GM12878 (cell line): Measurements from ENCODE around the gene FAM53B. TPM values are rescaled to one million over a fixed set of nuclear protein-coding genes. Genes with fewer than 3 reads are reported as not detected.

Source experiments
- EP300 ChIP-seq, 2 experiments: fragments of 150-350 bp in 1 of 2; IDR thresholded peaks; 2 replicates each; pipeline ENCODE4 v1.6.1; 2011 to 2012; ENCODE audit warnings: low read depth in 2 of 2, low read length in 2 of 2, borderline replicate concordance in 1 of 2, improper control_type of control experiment in 1 of 2, inconsistent platforms in 1 of 2; ENCODE audit not compliant: control insufficient read depth in 1 of 2
- TCF7 ChIP-seq: IDR thresholded peaks from 2 replicates; pipeline ENCODE4 v1.6.1; 2014; ENCODE audit warnings: antibody characterized with exemption, borderline replicate concordance
- ZBTB40 ChIP-seq: fragments of 450-650 bp; IDR thresholded peaks from 2 replicates; pipeline ENCODE4 v1.6.1; 2016; ENCODE audit warnings: mild to moderate bottlenecking, moderate library complexity, borderline replicate concordance
- ZNF687 ChIP-seq: fragments of 450-650 bp; IDR thresholded peaks from 2 replicates; pipeline ENCODE4 v1.6.1; 2017; ENCODE audit warnings: mild to moderate bottlenecking, moderate library complexity
- ZSCAN29 ChIP-seq: fragments of 450-650 bp; IDR thresholded peaks from 2 replicates; pipeline ENCODE4 v1.6.1; 2017; ENCODE audit warnings: mild to moderate bottlenecking, moderate library complexity
- polyA plus RNA-seq, 11 experiments: library from polyadenylated mRNA; depleted of rRNA in 4 of 11; unstranded in 6 of 11; stranded (reverse) in 5 of 11; fragments of >200 nt; fragmentation: Nextera tagmentation in 4 of 11; fragmentation: Illumina TruSeq in 1 of 11; extraction: Ambion mirVana in 4 of 11; extraction: Trizol in 1 of 11; gene quantifications; 1 replicate in 1 of 11; 2 replicates in 10 of 11; pipeline versions ENCODE4 v1.2.1 to v1.2.3, GENCODE V29; 2011 to 2016; ENCODE audit warnings: inconsistent platforms in 2 of 11, missing spikeins in 2 of 11, low read depth in 1 of 11
- total RNA-seq, 4 experiments: library from RNA; depleted of rRNA in 3 of 4; stranded (reverse); fragments of >200 nt in 3 of 4; fragmentation: Illumina TruSeq in 1 of 4; extraction: Trizol in 1 of 4; gene quantifications; 2 replicates each; pipeline versions ENCODE4 v1.2.1 to v1.2.3, GENCODE V29; 2013 to 2021

The FAM53B gene
- total and polyA plus RNA-seq, 10 of the 15 experiments (the other 5 are each of a cell fraction or from before 2014, with no cell fraction given), result 0.05 to 26.3 (median 8.1) TPM

- TF ChIP-seq ZNF687 (peak; percentile 88), ZBTB40 (no peak), TCF7 (peak; percentile 56; the same call in 1 of the 2 replicates), ZSCAN29 (0 out of 2 replicates have a peak, but pooled peaks have one; percentile 24), EP300 (IDR thresholded peaks at IDR 0.05; ENCODE audit: borderline replicate concordance in 1 of 2, control insufficient read depth in 1 of 2, low read depth in 2 of 2, low read length in 2 of 2) (peak; percentile 62 to 84; a peak in 3 of 4 replicates)
Observed at GRCh38 chr10:124717911-124718741, 26.1 kb downstream of the FAM53B start (continued).
